ENCODE data around the gene DSG2.

Gene DSG2

GRCh38 chr18:31454066-31454708 is 43.8 kb upstream of the DSG2 start:
- H3K4me1 ChIP-seq (ENCODE audit: insufficient read depth, low read length): no peaks in the 10 kb centered on the region
- no peaks in the 10 kb centered on the region for H3K9me3 ChIP-seq (ENCODE audit: insufficient read depth, low read length, severe bottlenecking)
- DNase-seq (no peak), ATAC-seq (ENCODE audit: insufficient read depth, low read depth) (no peak)
- H3K4me2 ChIP-seq (ENCODE audit: insufficient read depth, low read length): no peak overlapping the region
- H4K20me1 ChIP-seq (ENCODE audit: insufficient read depth, low read length): no peaks in the 10 kb centered on the region
- no peak overlapping the region for H2AFZ ChIP-seq (ENCODE audit: low read depth, low read length)
- TF ChIP-seq CTCF (IDR thresholded peaks at IDR 0.05; ENCODE audit: borderline replicate concordance, extremely low read depth, low read length, poor library complexity, severe bottlenecking) (no peak), EZH2 (IDR thresholded peaks at IDR 0.05; ENCODE audit: borderline replicate concordance, low read depth, low read length, severe bottlenecking) (no peak)
- H3K4me3 ChIP-seq (ENCODE audit: low read depth in 1 of 2, low read length in 2 of 2): no peak overlapping the region
- H3K79me2 ChIP-seq (ENCODE audit: insufficient read depth, low read length): no peaks in the 10 kb centered on the region
- no peaks in the 10 kb centered on the region for H3K36me3 ChIP-seq (ENCODE audit: insufficient read depth, low read length)
- H3K9ac ChIP-seq (ENCODE audit: low read depth, low read length): no peak overlapping the region
- H3K27me3 ChIP-seq (ENCODE audit: insufficient read depth, low read length, poor library complexity): peaks cover 3% of the 10 kb centered on the region
- no peak overlapping the region for H3K27ac ChIP-seq (ENCODE audit: low read length)

GRCh38 chr18:31469629-31470028 is 28.3 kb upstream of the DSG2 start:
- Histone ChIP-seq H3K9me3 (ENCODE audit: insufficient read depth, low read length, severe bottlenecking) (no peaks in the 10 kb centered on the region), H2AFZ (ENCODE audit: low read depth, low read length) (no peak overlapping the region), H3K4me3 (ENCODE audit: low read depth in 1 of 2, low read length in 2 of 2) (no peak overlapping the region), H3K36me3 (ENCODE audit: insufficient read depth, low read length) (no peaks in the 10 kb centered on the region), H3K27me3 (ENCODE audit: insufficient read depth, low read length, poor library complexity) (peaks cover 5% of the 10 kb centered on the region), H3K9ac (ENCODE audit: low read depth, low read length) (no peak overlapping the region), H3K27ac (ENCODE audit: low read length) (no peak overlapping the region), H3K4me2 (ENCODE audit: insufficient read depth, low read length) (no peak overlapping the region), H3K4me1 (ENCODE audit: insufficient read depth, low read length) (no peaks in the 10 kb centered on the region), H3K79me2 (ENCODE audit: insufficient read depth, low read length) (no peaks in the 10 kb centered on the region), H4K20me1 (ENCODE audit: insufficient read depth, low read length) (no peaks in the 10 kb centered on the region)
- ATAC-seq (ENCODE audit: insufficient read depth, low read depth): no peak
- TF ChIP-seq EZH2 (IDR thresholded peaks at IDR 0.05; ENCODE audit: borderline replicate concordance, low read depth, low read length, severe bottlenecking) (no peak), CTCF (IDR thresholded peaks at IDR 0.05; ENCODE audit: borderline replicate concordance, extremely low read depth, low read length, poor library complexity, severe bottlenecking) (no peak)
- no peak for DNase-seq

GRCh38 chr18:31478688-31479087 is 19.3 kb upstream of the DSG2 start:
- ATAC-seq (ENCODE audit: insufficient read depth, low read depth): no peak
- Histone ChIP-seq H3K9me3 (ENCODE audit: insufficient read depth, low read length, severe bottlenecking) (no peaks in the 10 kb centered on the region), H3K4me1 (ENCODE audit: insufficient read depth, low read length) (no peaks in the 10 kb centered on the region), H3K4me2 (ENCODE audit: insufficient read depth, low read length) (no peak overlapping the region), H3K27me3 (ENCODE audit: insufficient read depth, low read length, poor library complexity) (no peaks in the 10 kb centered on the region), H3K9ac (ENCODE audit: low read depth, low read length) (no peak overlapping the region), H4K20me1 (ENCODE audit: insufficient read depth, low read length) (0 out of 2 replicates have a peak, but pooled peaks cover 4% of the 10 kb centered on the region), H3K79me2 (ENCODE audit: insufficient read depth, low read length) (no peaks in the 10 kb centered on the region), H3K27ac (ENCODE audit: low read length) (no peak overlapping the region), H3K36me3 (ENCODE audit: insufficient read depth, low read length) (no peaks in the 10 kb centered on the region), H3K4me3 (ENCODE audit: low read depth in 1 of 2, low read length in 2 of 2) (no peak overlapping the region), H2AFZ (ENCODE audit: low read depth, low read length) (no peak overlapping the region)
- no peak for DNase-seq
- no peak for TF ChIP-seq EZH2 (IDR thresholded peaks at IDR 0.05; ENCODE audit: borderline replicate concordance, low read depth, low read length, severe bottlenecking)
- TF ChIP-seq CTCF (IDR thresholded peaks at IDR 0.05; ENCODE audit: borderline replicate concordance, extremely low read depth, low read length, poor library complexity, severe bottlenecking): no peak
